Activated T-cell treated with anti-CD3 and anti-CD28 coated beads, Interleukin-2, amount 50 U/mL, for 72 hours (primary cell): ENCODE data around the gene ACVR1. TPM values are rescaled to one million over a fixed set of nuclear protein-coding genes. Genes with fewer than 3 reads are reported as not detected.

Source experiments
- ATAC-seq, 2 donors: fragments of 150-1000 bp; cut with Tn5 transposase; replicated peaks in 1 of 2; 2 replicates each; pipeline ENCODE4 v1.10.0; 2021; ENCODE audit warnings: moderate library complexity in 2 of 2, mild to moderate bottlenecking in 1 of 2
- DNase-seq, 2 donors: peaks; one replicate each; pipeline ENCODE4 v3.0.0; 2021 to 2022; ENCODE audit warnings: mixed read lengths in 1 of 2
- H3K27ac Mint-ChIP-seq: one replicate; pipeline ENCODE4 v1.8.0; 2022; ENCODE audit warnings: mild to moderate bottlenecking, moderate library complexity, mixed read lengths
- H3K27me3 Mint-ChIP-seq: one replicate; pipeline ENCODE4 v1.8.0; 2022; ENCODE audit warnings: low read depth, mixed read lengths
- H3K36me3 Mint-ChIP-seq, 2 donors: one replicate each; pipeline ENCODE4 v1.8.0; 2022; ENCODE audit warnings: mixed read lengths in 2 of 2, mild to moderate bottlenecking in 1 of 2; ENCODE audit not compliant: insufficient read depth in 2 of 2
- H3K4me1 Mint-ChIP-seq: one replicate; pipeline ENCODE4 v1.8.0; 2022; ENCODE audit warnings: low read depth, mixed read lengths
- H3K4me3 Mint-ChIP-seq, 2 donors: one replicate each; pipeline ENCODE4 v1.8.0; 2022; ENCODE audit warnings: mild to moderate bottlenecking in 2 of 2, mixed read lengths in 2 of 2, moderate library complexity in 2 of 2
- H3K9me3 Mint-ChIP-seq, 2 donors: one replicate each; pipeline ENCODE4 v1.8.0; 2022; ENCODE audit warnings: mixed read lengths in 2 of 2
- total RNA-seq, 2 donors: library from RNA; stranded (reverse); gene quantifications; one replicate each; pipeline ENCODE4 v1.2.3, GENCODE V29; 2022

Gene ACVR1
- total RNA-seq, 2 donors from 2014 or later = 28.3 to 29.7 TPM

DNA sequence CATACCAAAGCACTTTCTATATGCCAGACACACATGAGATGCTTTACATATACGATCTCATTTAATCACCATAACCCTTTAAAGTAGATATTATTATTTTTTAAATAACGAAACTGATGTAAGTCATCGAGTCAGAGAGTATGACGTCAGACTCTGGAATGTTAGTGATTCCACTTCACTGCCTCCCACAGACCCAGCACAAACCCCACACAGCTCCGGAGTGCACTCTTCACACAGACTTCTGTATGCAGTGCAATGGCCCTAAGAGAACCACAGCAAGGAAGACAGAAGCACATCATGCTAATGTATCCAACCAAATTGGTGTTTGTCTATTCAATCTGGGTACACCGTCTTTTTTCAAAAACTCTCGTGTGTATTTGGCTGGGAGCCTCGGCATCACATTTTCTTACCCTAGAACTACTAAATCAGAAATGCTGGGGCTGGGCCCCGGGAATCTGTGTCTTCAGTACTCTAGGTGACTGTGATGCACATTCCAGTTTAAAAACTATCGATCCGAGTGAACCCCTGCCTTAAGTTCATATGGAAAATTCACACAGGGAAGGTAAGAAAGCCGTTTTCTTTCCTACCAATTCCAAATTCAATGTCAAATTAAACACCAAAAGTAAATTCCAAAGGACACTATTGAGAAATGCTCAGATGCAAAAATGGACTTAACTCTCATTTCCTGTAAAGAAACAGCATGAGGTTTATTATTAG lies 129.7 kb downstream of the ACVR1 start:
- Mint-ChIP-seq H3K36me3 (peaks cover 4 to 22% of the 10 kb centered on the region in 2 donors), H3K27me3 (no peaks in the 10 kb centered on the region), H3K27ac (no peak overlapping the region), H3K9me3 (no peaks in the 10 kb centered on the region), H3K4me3 (no peak overlapping the region), H3K4me1 (peaks cover 56% of the 10 kb centered on the region)
- no peak for DNase-seq
- ATAC-seq = no peak

DNA sequence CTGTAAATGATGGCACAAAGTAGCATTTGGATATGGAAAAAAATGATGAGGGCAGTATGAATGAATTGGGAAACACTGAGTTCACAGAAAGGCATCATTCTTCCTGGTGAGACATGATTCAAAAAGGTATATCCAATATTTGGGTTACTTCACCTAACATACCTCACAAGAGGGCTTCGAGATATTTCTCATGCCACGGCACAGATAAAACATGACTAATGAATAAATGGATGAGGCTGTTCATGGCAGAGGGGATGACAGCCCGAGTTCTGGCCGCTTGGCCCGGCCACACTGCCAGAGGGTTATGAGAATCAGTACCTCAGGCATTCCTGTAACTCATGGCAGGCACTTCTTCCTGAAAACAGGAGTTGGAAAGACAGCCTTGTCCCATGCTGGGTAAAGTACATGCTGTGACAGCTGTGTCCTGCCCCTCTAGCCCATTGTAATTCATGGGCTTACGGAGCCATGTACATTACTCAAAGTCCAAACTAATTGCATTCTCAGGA lies 131.5 kb downstream of the ACVR1 start:
- Mint-ChIP-seq H3K4me1 (peaks cover 57% of the 10 kb centered on the region), H3K27ac (no peak overlapping the region), H3K27me3 (no peaks in the 10 kb centered on the region), H3K36me3 (peaks cover 0 to 11% of the 10 kb centered on the region in 2 donors), H3K4me3 (no peak overlapping the region), H3K9me3 (no peaks in the 10 kb centered on the region)
- no peak for ATAC-seq
- DNase-seq = no peak

- Mint-ChIP-seq H3K36me3 (peaks cover 2 to 13% of the 10 kb centered on the region in 2 donors), H3K9me3 (no peaks in the 10 kb centered on the region), H3K27ac (peak overlapping the region; percentile 18), H3K4me1 (peaks cover 43% of the 10 kb centered on the region), H3K4me3 (peak overlapping the region in 1 of 2 donors; percentile 37), H3K27me3 (no peaks in the 10 kb centered on the region)
- DNase-seq = peak; percentile 28 to 55
- ATAC-seq = peak; percentile 93 to 97
Observed at GRCh38 chr2:157743051-157743450, 133.1 kb downstream of the ACVR1 start.

DNA sequence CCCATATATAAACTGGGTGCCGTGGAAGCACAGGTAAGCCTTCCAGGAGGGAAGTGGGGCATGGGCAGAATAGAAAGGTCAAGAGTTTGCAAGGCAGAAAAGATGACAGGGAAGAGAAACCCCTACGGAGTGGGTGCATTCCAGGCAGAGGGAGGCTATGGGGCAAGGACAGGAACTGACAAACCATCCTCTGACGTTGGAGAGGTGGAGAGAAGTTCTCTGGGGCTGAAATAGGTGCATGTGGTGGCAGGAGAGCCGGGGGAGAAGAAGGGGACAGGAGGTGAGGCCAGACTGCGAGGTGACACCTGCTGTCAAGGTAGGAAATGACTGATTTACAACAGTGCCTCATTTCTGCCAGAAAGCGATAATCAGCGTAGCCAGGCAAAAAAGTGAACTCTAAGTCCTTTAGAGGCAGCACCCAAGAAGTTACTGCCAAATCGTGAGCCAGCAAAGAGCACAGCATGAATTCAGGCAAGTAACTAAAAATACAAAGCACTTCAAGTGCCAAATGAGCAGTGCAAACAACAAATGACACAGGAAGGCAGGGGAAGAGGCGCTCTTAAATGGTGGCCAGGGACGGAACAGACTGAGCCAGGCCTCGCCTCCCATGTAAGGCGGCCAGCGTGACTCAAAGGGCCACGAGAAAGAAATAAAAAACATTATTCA lies 134.2 kb downstream of the ACVR1 start:
- Mint-ChIP-seq H3K27ac (peak overlapping the region; percentile 55), H3K9me3 (no peaks in the 10 kb centered on the region), H3K4me1 (peaks cover 33% of the 10 kb centered on the region), H3K4me3 (no peak overlapping the region), H3K36me3 (peaks cover 5 to 19% of the 10 kb centered on the region in 2 donors), H3K27me3 (no peaks in the 10 kb centered on the region)
- DNase-seq (no peak), ATAC-seq (no peak)

GRCh38 chr2:157737656-157738055 lies 138.5 kb downstream of the ACVR1 start:
- Mint-ChIP-seq H3K4me3 (no peak overlapping the region), H3K27me3 (no peaks in the 10 kb centered on the region), H3K4me1 (peaks cover 22% of the 10 kb centered on the region), H3K36me3 (peaks cover 13 to 28% of the 10 kb centered on the region in 2 donors), H3K27ac (no peak overlapping the region), H3K9me3 (no peaks in the 10 kb centered on the region)
- ATAC-seq = no peak
- no peak for DNase-seq

DNA sequence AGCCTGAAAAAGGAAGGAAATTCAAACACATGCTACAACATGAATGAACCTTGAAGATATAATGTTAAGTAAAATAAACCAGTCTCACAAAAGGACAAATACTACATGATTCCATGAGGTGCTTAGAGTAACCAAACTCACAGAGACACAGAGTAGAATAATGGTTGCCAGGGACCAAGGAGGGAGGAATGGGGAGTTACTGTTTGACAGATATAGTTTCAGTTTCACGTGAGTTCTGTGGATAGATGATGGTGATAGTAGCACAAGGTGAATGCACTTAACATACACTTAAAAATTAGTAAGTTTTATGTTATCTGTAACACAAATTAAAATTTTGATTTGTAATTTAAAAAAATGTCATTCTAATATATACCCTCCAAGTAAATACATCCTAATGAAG lies 140.6 kb downstream of the ACVR1 start:
- H3K36me3 Mint-ChIP-seq = peaks cover 16 to 41% of the 10 kb centered on the region in 2 donors
- peaks cover 2% of the 10 kb centered on the region in 2 donors for H3K9me3 Mint-ChIP-seq
- DNase-seq (no peak), ATAC-seq (no peak)
- H3K4me3 Mint-ChIP-seq = no peak overlapping the region
- H3K27me3 Mint-ChIP-seq = no peaks in the 10 kb centered on the region
- no peak overlapping the region for H3K27ac Mint-ChIP-seq
- peaks cover 8% of the 10 kb centered on the region for H3K4me1 Mint-ChIP-seq

- Mint-ChIP-seq H3K27ac (no peak overlapping the region), H3K4me1 (peaks cover 8% of the 10 kb centered on the region), H3K4me3 (no peak overlapping the region), H3K9me3 (peaks cover 5 to 8% of the 10 kb centered on the region in 2 donors), H3K27me3 (no peaks in the 10 kb centered on the region), H3K36me3 (peaks cover 26 to 50% of the 10 kb centered on the region in 2 donors)
- DNase-seq = no peak
- no peak for ATAC-seq
Observed at GRCh38 chr2:157733263-157733662, 142.9 kb downstream of the ACVR1 start.

- no peak for DNase-seq
- Mint-ChIP-seq H3K27me3 (no peaks in the 10 kb centered on the region), H3K4me3 (no peak overlapping the region), H3K27ac (no peak overlapping the region), H3K4me1 (peaks cover 8% of the 10 kb centered on the region), H3K36me3 (peaks cover 25 to 46% of the 10 kb centered on the region in 2 donors), H3K9me3 (peaks cover 5 to 8% of the 10 kb centered on the region in 2 donors)
- ATAC-seq = no peak
Observed at GRCh38 chr2:157732596-157732995, 143.5 kb downstream of the ACVR1 start.

GRCh38 chr2:157727693-157728092 lies 148.4 kb downstream of the ACVR1 start:
- Mint-ChIP-seq H3K27me3 (no peaks in the 10 kb centered on the region), H3K36me3 (peaks cover 30 to 38% of the 10 kb centered on the region in 2 donors), H3K4me1 (no peaks in the 10 kb centered on the region), H3K4me3 (no peak overlapping the region), H3K9me3 (peaks cover 12 to 17% of the 10 kb centered on the region in 2 donors), H3K27ac (no peak overlapping the region)
- ATAC-seq (no peak), DNase-seq (no peak)

- Mint-ChIP-seq H3K4me1 (no peaks in the 10 kb centered on the region), H3K36me3 (peaks cover 31 to 38% of the 10 kb centered on the region in 2 donors), H3K9me3 (peaks cover 13 to 20% of the 10 kb centered on the region in 2 donors), H3K4me3 (no peak overlapping the region), H3K27me3 (no peaks in the 10 kb centered on the region), H3K27ac (no peak overlapping the region)
- DNase-seq (no peak), ATAC-seq (no peak)
Observed at GRCh38 chr2:157726946-157727345, 149.2 kb downstream of the ACVR1 start.

- H3K36me3 Mint-ChIP-seq = peaks cover 31 to 41% of the 10 kb centered on the region in 2 donors
- ATAC-seq = no peak
- H3K4me3 Mint-ChIP-seq = no peak overlapping the region
Observed at GRCh38 chr2:157725846-157726245, 150.3 kb downstream of the ACVR1 start.

DNA sequence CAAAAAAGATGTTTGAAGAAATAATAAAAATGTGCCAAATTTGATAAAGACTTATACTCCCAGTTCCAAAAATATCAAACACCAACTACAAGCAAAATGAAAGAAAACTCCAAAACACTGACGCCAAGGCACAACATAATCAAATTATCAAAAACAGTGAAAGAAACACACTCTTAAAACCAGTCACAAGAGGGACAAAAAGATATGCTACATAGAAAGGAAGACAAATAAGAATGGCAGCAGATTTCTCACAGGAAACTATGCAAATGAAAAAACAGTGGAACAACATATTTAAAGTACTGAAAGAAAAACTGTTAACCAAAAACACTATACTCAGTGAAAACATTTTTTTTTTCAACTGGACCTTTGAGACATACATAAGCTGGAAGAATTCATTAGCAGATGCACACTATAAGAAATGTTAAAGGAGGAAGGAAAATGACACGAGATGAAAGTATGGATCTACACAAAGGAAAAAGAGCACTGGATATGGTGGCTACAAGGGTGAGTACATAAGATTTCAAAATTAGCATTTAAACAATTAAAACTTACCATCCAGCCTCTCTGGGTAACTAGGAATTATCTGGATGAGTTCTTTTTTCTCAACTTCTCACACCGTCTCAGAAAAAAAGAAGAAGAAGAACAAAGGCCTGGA lies 153.4 kb downstream of the ACVR1 start:
- ATAC-seq (no peak), DNase-seq (no peak)
- no peaks in the 10 kb centered on the region for H3K27me3 Mint-ChIP-seq
- no peak overlapping the region for H3K4me3 Mint-ChIP-seq
- peaks cover 21 to 34% of the 10 kb centered on the region in 2 donors for H3K36me3 Mint-ChIP-seq
- H3K27ac Mint-ChIP-seq = peak overlapping the region; percentile 5
- H3K9me3 Mint-ChIP-seq = peaks cover 12 to 14% of the 10 kb centered on the region in 2 donors
- no peaks in the 10 kb centered on the region for H3K4me1 Mint-ChIP-seq

More at GRCh38 chr2:157725846-157726245, 150.3 kb downstream of the ACVR1 start:
- Mint-ChIP-seq H3K27me3 (no peaks in the 10 kb centered on the region), H3K4me1 (no peaks in the 10 kb centered on the region), H3K27ac (no peak overlapping the region), H3K9me3 (peaks cover 13 to 20% of the 10 kb centered on the region in 2 donors)
- DNase-seq = no peak

GRCh38 chr2:157720504-157720903 lies 155.6 kb downstream of the ACVR1 start:
- Mint-ChIP-seq H3K27ac (no peak overlapping the region), H3K4me3 (no peak overlapping the region), H3K9me3 (peaks cover 12 to 14% of the 10 kb centered on the region in 2 donors), H3K36me3 (peaks cover 14 to 32% of the 10 kb centered on the region in 2 donors), H3K27me3 (no peaks in the 10 kb centered on the region), H3K4me1 (no peaks in the 10 kb centered on the region)
- DNase-seq (no peak), ATAC-seq (no peak)
